ENCODE results near the gene MYOZ1.

MYOZ1 gene

GRCh38 chr10:73649876-73650536 is 8.7 kb upstream of the MYOZ1 start:
- intact Hi-C loops (cut with DNase I; ENCODE audit: low total_unique reads), result no loop called here
- H3K4me3 ChIP-seq, result no peak overlapping the region

GRCh38 chr10:73648975-73649829 is 7.9 kb upstream of the MYOZ1 start:
- H3K9me3 ChIP-seq, result no peaks in the 10 kb centered on the region
- intact Hi-C loops (cut with DNase I; ENCODE audit: low total_unique reads), result no loop called here
- no peaks in the 10 kb centered on the region for H3K36me3 ChIP-seq

More at GRCh38 chr10:73649876-73650536, 8.7 kb upstream of the MYOZ1 start:
- H3K27ac ChIP-seq, result no peak overlapping the region
- no peaks in the 10 kb centered on the region for H3K9me3 ChIP-seq
- H3K4me1 ChIP-seq, result peaks cover 4 to 37% (median 12%) of the 10 kb centered on the region in 4 donors
- no peak for TF ChIP-seq CTCF (IDR thresholded peaks at IDR 0.05)
- DNase-seq, result no peak
- no peaks in the 10 kb centered on the region for H3K36me3 ChIP-seq
- no peaks in the 10 kb centered on the region for H3K27me3 ChIP-seq

DNA sequence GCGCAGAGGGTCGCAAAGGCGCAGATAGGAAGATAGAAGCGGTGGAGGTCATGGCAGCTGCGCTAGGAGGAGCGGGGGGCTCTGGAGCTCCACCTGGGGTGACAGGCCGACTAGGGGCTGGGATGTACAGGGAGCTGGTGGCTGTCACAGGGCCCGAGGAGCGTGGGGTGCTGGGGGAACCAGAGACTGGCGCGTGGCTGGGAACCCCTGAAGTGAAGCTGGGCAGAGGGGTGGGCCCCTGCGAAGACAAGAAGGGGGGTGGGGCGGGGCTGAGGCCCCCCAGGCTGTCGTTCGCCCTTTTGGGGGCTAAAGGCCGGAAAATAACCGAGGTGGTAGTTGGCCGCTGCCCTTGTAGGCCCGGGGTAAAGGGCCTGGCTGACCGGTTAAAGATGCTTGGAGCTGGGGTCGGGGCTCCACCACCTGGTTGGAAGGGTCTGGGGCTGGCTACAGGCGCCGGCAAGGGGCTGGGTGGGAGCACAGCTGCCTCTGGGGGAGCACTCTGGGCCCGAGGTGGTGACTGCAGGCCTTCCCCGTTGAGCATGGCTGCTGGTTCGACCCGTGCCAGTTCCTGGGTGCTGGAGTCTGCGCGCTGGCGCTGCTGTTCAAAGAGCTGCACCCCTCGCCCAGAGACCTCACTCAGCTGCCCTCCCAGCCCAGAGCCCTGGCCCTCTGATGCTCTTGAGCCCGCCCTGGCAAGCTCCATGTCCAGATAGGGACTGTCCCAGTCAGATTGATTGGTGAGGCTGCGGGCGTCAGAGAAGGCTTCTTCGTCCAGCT is 6.8 kb upstream of the MYOZ1 start:
- TF ChIP-seq CTCF (IDR thresholded peaks at IDR 0.05), result no peak
- H3K27me3 ChIP-seq, result no peaks in the 10 kb centered on the region
- H3K27ac ChIP-seq, result peak overlapping the region; percentile 70 to 77
- peaks cover 4 to 47% (median 15%) of the 10 kb centered on the region in 4 donors for H3K4me1 ChIP-seq
- intact Hi-C loops (cut with DNase I; ENCODE audit: low total_unique reads), result no loop called here
- no peaks in the 10 kb centered on the region for H3K9me3 ChIP-seq
- peak overlapping the region; percentile 69 to 85 for H3K4me3 ChIP-seq
- no peak for DNase-seq
- H3K36me3 ChIP-seq, result no peaks in the 10 kb centered on the region

More at GRCh38 chr10:73648975-73649829, 7.9 kb upstream of the MYOZ1 start:
- Histone ChIP-seq H3K27ac (peak overlapping the region in 1 of 2 donors; percentile 77), H3K4me3 (no peak overlapping the region), H3K4me1 (peaks cover 4 to 39% (median 12%) of the 10 kb centered on the region in 4 donors), H3K27me3 (no peaks in the 10 kb centered on the region)
- no peak for TF ChIP-seq CTCF (IDR thresholded peaks at IDR 0.05)
- no peak for DNase-seq

- no peaks in the 10 kb centered on the region for H3K36me3 ChIP-seq
- peaks cover 4 to 48% (median 16%) of the 10 kb centered on the region in 4 donors for H3K4me1 ChIP-seq
- intact Hi-C loops (cut with DNase I; ENCODE audit: low total_unique reads), result no loop called here
- H3K4me3 ChIP-seq, result peak overlapping the region; percentile 69 to 85
- H3K27ac ChIP-seq, result peak overlapping the region; percentile 70 to 77
- H3K27me3 ChIP-seq, result no peaks in the 10 kb centered on the region
- DNase-seq, result peak; percentile 64 to 82
- H3K9me3 ChIP-seq, result no peaks in the 10 kb centered on the region
- TF ChIP-seq CTCF (IDR thresholded peaks at IDR 0.05), result no peak
Observed at GRCh38 chr10:73647211-73647874, 6.1 kb upstream of the MYOZ1 start.

- H3K27me3 ChIP-seq, result no peaks in the 10 kb centered on the region
- H3K36me3 ChIP-seq, result no peaks in the 10 kb centered on the region
- no peak overlapping the region for H3K4me3 ChIP-seq
- H3K4me1 ChIP-seq, result peaks cover 4 to 51% (median 21%) of the 10 kb centered on the region in 4 donors
- no peak for DNase-seq
- no peaks in the 10 kb centered on the region for H3K9me3 ChIP-seq
- intact Hi-C loops (cut with DNase I; ENCODE audit: low total_unique reads), result no loop called here
- TF ChIP-seq CTCF (IDR thresholded peaks at IDR 0.05), result no peak
- peak overlapping the region in 1 of 2 donors; percentile 77 for H3K27ac ChIP-seq
Observed at GRCh38 chr10:73646598-73647041, 5.3 kb upstream of the MYOZ1 start.

All from tibial artery (tissue), 4 donors.